Endothelial cell of umbilical vein (primary cell): ENCODE measurements around the gene MCTP2. TPM values are rescaled to one million over a fixed set of nuclear protein-coding genes. Genes with fewer than 3 reads are reported as not detected.

Experiments
- BruUV-seq: library from RNA; stranded (reverse); fragments of 400-500 nt; replicated peaks from 2 replicates; lab custom pipeline; 2021; lab: Mats Ljungman, UMichigan
- CTCF ChIA-PET: fragments of 300-600, 350-600 bp; sonication (Branson Sonifier 250); formaldehyde crosslinking; loops from one replicate; lab custom pipeline; 2021; ENCODE audit warnings: antibody characterized with exemption, inconsistent platforms; lab: Charles Lee
- POLR2A ChIA-PET: fragments of 300-600, 350-600 bp; sonication (Branson Sonifier 250); formaldehyde crosslinking; loops from one replicate; lab custom pipeline; 2021; ENCODE audit warnings: antibody characterized with exemption, inconsistent platforms; lab: Charles Lee
- DNase-seq: peaks from one replicate; pipeline ENCODE4 v3.0.0-alpha.2; 2011; ENCODE audit warnings: low read depth, low spot score
- FAIRE-seq: peaks from 2 replicates; lab custom pipeline; 2011; peaks lifted over from hg19 to GRCh38; lab: Jason Lieb, UNC
- H2AFZ ChIP-seq: 2 replicates; pipeline ENCODE4 v1.6.0; 2012; ENCODE audit warnings: low read depth, low read length, control low read depth, inconsistent platforms
- H3K27ac ChIP-seq: 2 replicates; pipeline ENCODE4 v1.5.1; 2011; ENCODE audit warnings: low read depth, mild to moderate bottlenecking, control low read depth, low read length, moderate library complexity; ENCODE audit not compliant: insufficient read depth
- H3K27me3 ChIP-seq, 2 experiments: 2 replicates each; pipeline versions ENCODE4 v1.6.0 to v1.6.1; 2011; ENCODE audit warnings: low read length in 2 of 2, mixed read lengths in 1 of 2; ENCODE audit not compliant: control insufficient read depth in 2 of 2, insufficient read depth in 2 of 2
- H3K36me3 ChIP-seq, 2 experiments: 2 replicates in 1 of 2; 3 replicates in 1 of 2; pipeline ENCODE4 v1.5.1; 2011; ENCODE audit warnings: low read length in 2 of 2, mild to moderate bottlenecking in 1 of 2, moderate library complexity in 1 of 2; ENCODE audit not compliant: control insufficient read depth in 2 of 2, insufficient read depth in 2 of 2; ENCODE audit errors: extremely low read depth in 1 of 2
- H3K4me1 ChIP-seq: 3 replicates; pipeline ENCODE4 v1.5.1; 2011; ENCODE audit warnings: mild to moderate bottlenecking, low read length; ENCODE audit not compliant: control insufficient read depth, insufficient read depth; ENCODE audit errors: extremely low read depth
- H3K4me2 ChIP-seq: 2 replicates; pipeline ENCODE4 v1.6.1; 2011; ENCODE audit warnings: low read length, control low read depth, mixed read lengths; ENCODE audit not compliant: insufficient read depth
- H3K4me3 ChIP-seq, 3 experiments: fragments of 200-600 bp in 1 of 3; sonication (generic), shearing (Covaris generic) in 1 of 3; replicated peaks in 1 of 3; 2 replicates each; pipeline ENCODE4 v1.5.1; 2011 to 2016; ENCODE audit warnings: control low read depth in 3 of 3, low read length in 3 of 3, mild to moderate bottlenecking in 2 of 3, inconsistent platforms in 1 of 3, low read depth in 1 of 3, moderate library complexity in 1 of 3; ENCODE audit not compliant: insufficient read depth in 1 of 3
- H3K79me2 ChIP-seq: 2 replicates; pipeline ENCODE4 v1.6.0; 2012; ENCODE audit warnings: low read length, inconsistent platforms; ENCODE audit not compliant: control insufficient read depth, insufficient read depth
- H3K9ac ChIP-seq: replicated peaks from 2 replicates; pipeline ENCODE3; 2011; ENCODE audit warnings: low read length, control low read depth; ENCODE audit not compliant: insufficient read depth; ENCODE audit errors: extremely low read depth
- H3K9me1 ChIP-seq: replicated peaks from 3 replicates; pipeline ENCODE4 v1.6.0; 2011; ENCODE audit warnings: mild to moderate bottlenecking, low read length; ENCODE audit not compliant: control insufficient read depth, insufficient read depth; ENCODE audit errors: extremely low read depth
- H3K9me3 ChIP-seq: replicated peaks from 2 replicates; pipeline ENCODE4 v1.5.1; 2012; ENCODE audit warnings: low read length, inconsistent platforms; ENCODE audit not compliant: control insufficient read depth, insufficient read depth
- H4K20me1 ChIP-seq: replicated peaks from 2 replicates; pipeline ENCODE3; 2011; ENCODE audit warnings: mild to moderate bottlenecking, low read length; ENCODE audit not compliant: control insufficient read depth, insufficient read depth; ENCODE audit errors: extremely low read depth
- CTCF ChIP-seq, 2 donors: IDR thresholded peaks; 1 replicate in 1 of 2; 2 replicates in 1 of 2; pipeline ENCODE4 v1.5.1; 2011; ENCODE audit warnings: low read length in 2 of 2, mild to moderate bottlenecking in 2 of 2, moderate library complexity in 2 of 2, control low read depth in 1 of 2, inconsistent platforms in 1 of 2, low read depth in 1 of 2; ENCODE audit not compliant: insufficient read depth in 1 of 2; ENCODE audit errors: extremely low read depth in 1 of 2
- EZH2 ChIP-seq: IDR thresholded peaks from 2 replicates; pipeline ENCODE4 v1.6.1; 2012; ENCODE audit warnings: borderline replicate concordance, low read depth, mild to moderate bottlenecking, moderate library complexity, low read length, inconsistent platforms; ENCODE audit not compliant: severe bottlenecking
- FOS ChIP-seq: IDR thresholded peaks from 2 replicates; pipeline ENCODE4 v1.6.1; 2011; ENCODE audit warnings: mild to moderate bottlenecking, low read length, moderate library complexity, borderline replicate concordance; ENCODE audit not compliant: insufficient read depth
- GATA2 ChIP-seq: IDR thresholded peaks from 2 replicates; pipeline ENCODE4 v1.7.0; 2011; ENCODE audit warnings: low read depth, mild to moderate bottlenecking, moderate library complexity, mixed read lengths, low read length; ENCODE audit not compliant: insufficient read length, insufficient read depth
- JUN ChIP-seq: IDR thresholded peaks from 2 replicates; pipeline ENCODE4 v1.6.1; 2011; ENCODE audit warnings: borderline replicate concordance, low read depth; ENCODE audit not compliant: insufficient read length, insufficient read depth
- MAX ChIP-seq: IDR thresholded peaks from 2 replicates; pipeline ENCODE4 v1.6.1; 2011; ENCODE audit not compliant: insufficient read depth, insufficient read length
- MYC ChIP-seq: IDR thresholded peaks from one replicate; pipeline ENCODE4 v1.6.1; 2011; ENCODE audit warnings: mild to moderate bottlenecking, low read depth, low read length
- POLR2A ChIP-seq: IDR thresholded peaks from 2 replicates; pipeline ENCODE4 v1.6.1; 2012; ENCODE audit warnings: low read depth, mild to moderate bottlenecking, control low read depth, low read length
- POLR2AphosphoS5 ChIP-seq: IDR thresholded peaks from 2 replicates; pipeline ENCODE4 v1.6.1; 2012; ENCODE audit warnings: low read depth, mild to moderate bottlenecking, control low read depth, low read length, moderate library complexity; ENCODE audit not compliant: insufficient read depth
- dilution Hi-C: fragments of 300-500 bp; cut with MboI; formaldehyde crosslinking; loops from one replicate; pipeline ENCODE4 v1.15.0; 2019; ENCODE audit warnings: low sequenced_read_pairs; ENCODE audit not compliant: extremely low pct_ligation_motif_present
- intact Hi-C: fragments of 100-400 bp; cut with micrococcal nuclease; formaldehyde crosslinking; loops from one replicate; pipeline ENCODE4 v1.10.0; 2022
- polyA plus RNA-seq, 4 experiments: library from polyadenylated mRNA; depleted of rRNA in 3 of 4; stranded (reverse) in 3 of 4; unstranded in 1 of 4; fragments of >200 nt; gene quantifications; 2 replicates each; pipeline versions ENCODE4 v1.2.1 to v1.2.3, GENCODE V29; 2011 to 2012; ENCODE audit warnings: missing spikeins in 1 of 4
- total RNA-seq: library from RNA; stranded (reverse); gene quantifications from 2 replicates; pipeline ENCODE4 v1.2.3, GENCODE V29; 2021

MCTP2 gene
- total and polyA plus RNA-seq, 2 donors (not counting 3 experiments of a cell fraction or from before 2014, with no cell fraction given) = 0.01 to 0.75 TPM

DNA sequence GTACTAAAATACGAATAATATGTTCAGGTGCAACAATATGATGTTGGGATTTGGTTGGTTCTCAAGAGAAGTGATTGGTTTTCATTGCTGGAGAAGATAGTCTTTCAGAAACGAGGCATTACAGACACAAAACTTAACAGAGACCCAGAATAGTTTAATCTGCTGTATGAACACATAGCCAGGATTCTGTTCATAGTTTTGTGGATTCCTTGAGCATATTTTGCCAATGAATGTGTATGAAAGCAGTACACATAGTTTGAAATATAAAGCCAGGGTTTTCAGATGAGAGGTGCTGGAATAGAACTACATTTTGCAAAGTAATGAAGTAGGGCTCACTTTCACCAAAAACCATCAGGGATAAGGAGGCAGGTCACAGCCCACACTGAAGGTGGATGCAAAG, 5.7 kb upstream of the MCTP2 start:
- Histone ChIP-seq H3K9me1 (no peaks in the 10 kb centered on the region), H3K4me3 (no peak overlapping the region), H3K4me1 (no peaks in the 10 kb centered on the region), H3K27me3 (no peaks in the 10 kb centered on the region), H4K20me1 (no peaks in the 10 kb centered on the region), H3K4me2 (no peak overlapping the region), H3K79me2 (no peaks in the 10 kb centered on the region), H2AFZ (no peak overlapping the region), H3K36me3 (no peaks in the 10 kb centered on the region), H3K9me3 (no peaks in the 10 kb centered on the region), H3K9ac (no peak overlapping the region), H3K27ac (no peak overlapping the region)
- POLR2A ChIA-PET = no interaction called here
- CTCF ChIA-PET = interaction anchor here (0.6 kb wide), 1 partner anchor 12 kb away, joined by 3 read pairs; no protein-coding TSS in a partner anchor
- TF ChIP-seq MAX = no peak
- TF ChIP-seq CTCF (IDR thresholded peaks at IDR 0.05; ENCODE audit: extremely low read depth in 1 of 2, insufficient read depth in 1 of 2, low read depth in 1 of 2, low read length in 2 of 2) = no peak
- no peak for TF ChIP-seq EZH2
- no peak for TF ChIP-seq FOS
- TF ChIP-seq POLR2A = no peak
- TF ChIP-seq GATA2 = no peak
- TF ChIP-seq MYC = no peak
- TF ChIP-seq POLR2AphosphoS5 = no peak
- TF ChIP-seq JUN = no peak
- FAIRE-seq (no peak), DNase-seq (no peak)
- intact Hi-C loops (no loop called here), dilution Hi-C loops (no loop called here)
- no TSS peak for BruUV-seq
